Kidney (tissue), 14 donors: ENCODE results near the gene COLGALT1. TPM values are rescaled to one million over a fixed set of nuclear protein-coding genes. Genes with fewer than 3 reads are reported as not detected.
"Not testable (repeated sequence)": the region's sequence is repeated elsewhere in the genome, so short reads cannot be mapped to it uniquely, and the experiment has no call there.

Experiments used
- DNase-seq, 5 donors: peaks; one replicate each; pipeline ENCODE4 v3.0.0-alpha.2; 2013 to 2020
- FAIRE-seq: peaks from 2 replicates; lab custom pipeline; 2012; peaks lifted over from hg19 to GRCh38; lab: Jason Lieb, UNC
- H3K27ac ChIP-seq, 2 donors: one replicate each; pipeline ENCODE4 v1.7.0; 2013; ENCODE audit warnings: low read depth in 2 of 2, low read length in 2 of 2, inconsistent platforms in 1 of 2
- H3K27me3 ChIP-seq: one replicate; pipeline ENCODE4 v1.7.1; 2013; ENCODE audit warnings: low read length, inconsistent platforms; ENCODE audit not compliant: control insufficient read depth, insufficient read depth
- H3K36me3 ChIP-seq, 3 donors: one replicate each; pipeline versions ENCODE4 v1.7.0 to v1.7.1; 2013; ENCODE audit warnings: low read length in 3 of 3, control low read depth in 1 of 3, inconsistent platforms in 1 of 3; ENCODE audit not compliant: insufficient read depth in 3 of 3, control insufficient read depth in 2 of 3
- H3K4me1 ChIP-seq, 3 donors: one replicate each; pipeline versions ENCODE4 v1.7.0 to v1.7.1; 2013; ENCODE audit warnings: low read length in 3 of 3, inconsistent platforms in 1 of 3, low read depth in 1 of 3; ENCODE audit not compliant: control insufficient read depth in 2 of 3, insufficient read depth in 2 of 3
- H3K4me3 ChIP-seq, 3 donors: one replicate each; pipeline versions ENCODE4 v1.7.0 to v1.8.1; 2013; ENCODE audit warnings: low read length in 3 of 3, control low read depth in 1 of 3, inconsistent platforms in 1 of 3
- H3K9ac ChIP-seq, 3 donors: one replicate each; pipeline versions ENCODE4 v1.7.0 to v1.7.1; 2013; ENCODE audit warnings: low read length in 3 of 3, control low read depth in 1 of 3, inconsistent platforms in 1 of 3
- H3K9me3 ChIP-seq, 3 donors: one replicate each; pipeline versions ENCODE4 v1.7.0 to v1.7.1; 2013; ENCODE audit warnings: low read length in 3 of 3, control low read depth in 1 of 3, inconsistent platforms in 1 of 3; ENCODE audit not compliant: control insufficient read depth in 2 of 3, insufficient read depth in 1 of 3
- intact Hi-C: fragments of 100-400 bp; cut with DNase I; formaldehyde crosslinking; loops from one replicate; pipeline ENCODE4 v1.11.1; 2022
- polyA plus RNA-seq: library from polyadenylated mRNA; stranded (reverse); fragments of 350-450 nt; fragmentation: Illumina TruSeq; extraction: RNeasy Lipid Tissue Mini Kit (QIAGEN cat#74804); gene quantifications from one replicate; pipeline ENCODE4 v1.2.3, GENCODE V29; 2014; ENCODE audit warnings: low read depth, low replicate concordance; ENCODE audit not compliant: insufficient read depth
- total RNA-seq: library from RNA; stranded (reverse); fragmentation: NEBNext Ultra II Directional; extraction: Animal tissue kit (Norgen Biotek cat#: 25700); gene quantifications from one replicate; pipeline ENCODE4 v1.2.1, GENCODE V29; 2021
- TF ChIP-seq, protein P1 (sequence below): IDR thresholded peaks from 3 replicates; pipeline ENCODE4 v1.5.1; 2012; ENCODE audit warnings: mild to moderate bottlenecking, moderate library complexity, borderline replicate concordance; ENCODE audit not compliant: insufficient read depth; ENCODE audit errors: extremely low read depth
- donor health status: control.
- donor health status: control.
- donor health status: control.
- donor health status: control.
- donor health status: control.
- donor health status: DM: yes; HTN: yes; CAD: no.
- donor health status: Normal renal cell carcinoma (clear cell type).

Gene COLGALT1
- total and polyA plus RNA-seq, 2 donors from 2014 or later: 23.6 to 66.2 TPM

DNA sequence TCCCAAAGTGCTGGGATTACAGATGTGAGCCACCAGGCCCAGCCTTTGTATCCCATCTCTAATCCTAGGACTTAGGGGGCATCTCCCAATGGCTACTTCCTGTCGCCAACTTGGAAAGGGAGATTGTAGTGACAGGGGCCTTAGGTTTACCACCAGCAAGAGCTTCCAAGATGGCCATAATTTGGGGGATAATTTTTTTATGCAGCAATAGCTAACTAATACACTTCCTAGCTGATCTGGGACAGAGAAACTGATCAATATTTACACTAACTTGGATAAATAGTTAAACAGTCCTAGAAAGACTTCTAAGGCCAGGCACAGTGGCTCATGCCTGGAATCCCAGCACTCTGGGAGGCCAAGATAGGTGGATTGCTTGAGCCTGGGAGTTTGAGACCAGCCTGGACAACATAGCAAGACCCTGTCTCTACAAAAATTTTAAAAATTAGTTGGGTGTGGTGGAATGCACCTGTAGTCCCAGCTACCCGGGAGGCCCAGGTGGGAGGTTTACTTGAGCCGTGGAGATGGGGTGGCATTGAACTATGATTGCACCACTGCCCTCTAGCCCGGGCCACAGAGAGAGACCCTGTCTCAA lies 5.3 kb upstream of the COLGALT1 start:
- no peak overlapping the region for H3K9ac ChIP-seq
- no peak overlapping the region for H3K27ac ChIP-seq
- H3K27me3 ChIP-seq: no peaks in the 10 kb centered on the region
- no peaks in the 10 kb centered on the region for H3K9me3 ChIP-seq
- no peak for DNase-seq
- peaks cover 0 to 2% (median 0%) of the 10 kb centered on the region in 3 donors for H3K4me1 ChIP-seq
- TF ChIP-seq, protein P1, sequence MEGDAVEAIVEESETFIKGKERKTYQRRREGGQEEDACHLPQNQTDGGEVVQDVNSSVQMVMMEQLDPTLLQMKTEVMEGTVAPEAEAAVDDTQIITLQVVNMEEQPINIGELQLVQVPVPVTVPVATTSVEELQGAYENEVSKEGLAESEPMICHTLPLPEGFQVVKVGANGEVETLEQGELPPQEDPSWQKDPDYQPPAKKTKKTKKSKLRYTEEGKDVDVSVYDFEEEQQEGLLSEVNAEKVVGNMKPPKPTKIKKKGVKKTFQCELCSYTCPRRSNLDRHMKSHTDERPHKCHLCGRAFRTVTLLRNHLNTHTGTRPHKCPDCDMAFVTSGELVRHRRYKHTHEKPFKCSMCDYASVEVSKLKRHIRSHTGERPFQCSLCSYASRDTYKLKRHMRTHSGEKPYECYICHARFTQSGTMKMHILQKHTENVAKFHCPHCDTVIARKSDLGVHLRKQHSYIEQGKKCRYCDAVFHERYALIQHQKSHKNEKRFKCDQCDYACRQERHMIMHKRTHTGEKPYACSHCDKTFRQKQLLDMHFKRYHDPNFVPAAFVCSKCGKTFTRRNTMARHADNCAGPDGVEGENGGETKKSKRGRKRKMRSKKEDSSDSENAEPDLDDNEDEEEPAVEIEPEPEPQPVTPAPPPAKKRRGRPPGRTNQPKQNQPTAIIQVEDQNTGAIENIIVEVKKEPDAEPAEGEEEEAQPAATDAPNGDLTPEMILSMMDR: no peak
- H3K36me3 ChIP-seq: no peaks in the 10 kb centered on the region
- intact Hi-C loops: no loop called here
- FAIRE-seq: no peak
- no peak overlapping the region for H3K4me3 ChIP-seq

GRCh38 chr19:17552735-17553134 lies 2.7 kb upstream of the COLGALT1 start:
- H3K27ac ChIP-seq, intact Hi-C loops, H3K36me3 ChIP-seq, H3K9me3 ChIP-seq, DNase-seq, H3K27me3 ChIP-seq, FAIRE-seq, H3K4me3 ChIP-seq, H3K9ac ChIP-seq, H3K4me1 ChIP-seq: not testable (repeated sequence)

GRCh38 chr19:17553256-17553655 lies 2.2 kb upstream of the COLGALT1 start:
- Histone ChIP-seq H3K9me3 (no peaks in the 10 kb centered on the region), H3K9ac (no peak overlapping the region), H3K4me3 (no peak overlapping the region), H3K27ac (peak overlapping the region in 1 of 2 donors; percentile 54), H3K36me3 (no peaks in the 10 kb centered on the region), H3K27me3 (no peaks in the 10 kb centered on the region), H3K4me1 (peaks cover 0 to 6% (median 0%) of the 10 kb centered on the region in 3 donors)
- intact Hi-C loops: no loop called here
- DNase-seq (peak in 3 of 5 donors; percentile 22 to 78 (median 24)), FAIRE-seq (no peak)
- TF ChIP-seq, protein P1: no peak

DNA sequence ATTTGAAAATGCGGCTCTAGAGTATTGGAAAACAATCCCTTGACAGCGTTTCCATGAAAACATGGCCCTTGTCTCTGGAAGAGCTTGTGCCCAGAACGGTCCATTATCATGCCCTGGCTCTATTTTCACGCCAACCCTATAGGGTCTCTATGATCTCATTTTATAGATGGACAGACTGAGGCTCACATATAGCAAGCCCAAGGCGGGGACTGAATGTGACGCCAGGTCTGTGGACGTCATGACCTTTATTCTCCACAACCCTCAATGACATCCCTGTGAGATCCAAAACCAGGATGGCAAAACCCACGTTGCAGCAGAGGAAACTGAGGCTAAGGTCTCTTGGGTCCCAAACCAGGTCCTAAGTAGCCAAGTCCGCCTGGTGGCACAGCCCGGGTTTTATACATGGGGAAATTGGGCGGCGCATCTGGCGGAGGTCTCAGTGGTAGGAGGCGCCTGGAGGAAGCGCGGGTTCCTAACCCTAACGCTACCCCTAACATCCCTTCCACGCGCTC lies 425 bp upstream of the COLGALT1 start:
- Histone ChIP-seq H3K4me1 (peaks cover 0 to 6% (median 0%) of the 10 kb centered on the region in 3 donors), H3K4me3 (peak overlapping the region; percentile 0 to 50 (median 43)), H3K27me3 (no peaks in the 10 kb centered on the region), H3K27ac (no peak overlapping the region), H3K36me3 (no peaks in the 10 kb centered on the region), H3K9me3 (no peaks in the 10 kb centered on the region), H3K9ac (peak overlapping the region in 1 of 3 donors; percentile 51)
- no peak for FAIRE-seq
- TF ChIP-seq, protein P1: no peak
- DNase-seq: no peak
- intact Hi-C loops: no loop called here
